Bone marrow (tissue), 2 donors: Measurements from ENCODE around the gene MTFR1L.

Source experiments
- DNase-seq, 2 donors: peaks; one replicate each; lab custom pipeline; 2025; lab: John Stamatoyannopoulos, UW

Gene MTFR1L

DNA sequence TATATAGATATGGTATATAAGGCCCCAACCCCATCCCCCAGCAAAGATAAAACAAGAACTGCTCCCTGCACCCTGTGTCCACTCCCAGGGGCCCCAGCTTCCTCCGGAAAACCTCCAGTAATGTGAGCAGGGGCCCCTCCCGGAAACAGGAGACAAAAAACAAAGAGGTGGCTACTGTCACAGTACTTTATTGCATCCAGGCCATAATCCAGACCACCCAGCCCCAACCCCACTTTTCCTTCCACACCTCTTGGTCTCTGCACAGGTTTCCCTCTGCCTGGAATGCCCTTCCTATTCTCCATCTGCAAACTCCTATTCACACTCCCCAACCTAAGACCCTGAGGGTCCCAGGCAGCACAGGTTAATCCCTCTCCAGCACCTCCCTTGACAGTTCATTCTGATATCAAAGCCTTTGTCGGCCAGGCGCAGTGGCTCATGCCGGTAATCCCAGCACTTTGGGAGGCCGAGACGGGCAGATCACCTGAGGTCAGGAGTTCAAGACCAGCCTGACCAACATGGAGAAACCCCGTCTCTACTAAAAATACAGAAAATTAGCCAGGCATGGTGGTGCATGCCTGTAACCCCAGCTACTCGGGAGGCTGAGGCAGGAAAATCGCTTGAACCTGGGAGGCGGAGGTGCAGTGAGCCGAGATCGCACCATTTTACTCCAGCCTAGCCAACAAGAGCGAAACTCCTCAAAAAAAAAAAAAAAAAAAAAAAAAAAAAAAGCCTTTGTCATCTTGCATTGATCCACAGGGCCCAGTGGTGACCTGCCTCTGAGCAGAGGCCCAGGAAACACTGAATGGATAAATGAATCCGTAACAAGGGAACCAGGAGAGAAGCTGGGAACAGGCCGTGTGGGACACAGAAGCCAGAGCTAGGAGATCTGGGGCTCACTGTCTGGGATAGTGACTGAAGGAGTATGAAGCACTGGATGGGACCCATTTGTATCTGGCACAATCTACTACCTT, 41.8 kb downstream of the MTFR1L start:
- peak in 1 of 2 donors; percentile 37 for DNase-seq

DNA sequence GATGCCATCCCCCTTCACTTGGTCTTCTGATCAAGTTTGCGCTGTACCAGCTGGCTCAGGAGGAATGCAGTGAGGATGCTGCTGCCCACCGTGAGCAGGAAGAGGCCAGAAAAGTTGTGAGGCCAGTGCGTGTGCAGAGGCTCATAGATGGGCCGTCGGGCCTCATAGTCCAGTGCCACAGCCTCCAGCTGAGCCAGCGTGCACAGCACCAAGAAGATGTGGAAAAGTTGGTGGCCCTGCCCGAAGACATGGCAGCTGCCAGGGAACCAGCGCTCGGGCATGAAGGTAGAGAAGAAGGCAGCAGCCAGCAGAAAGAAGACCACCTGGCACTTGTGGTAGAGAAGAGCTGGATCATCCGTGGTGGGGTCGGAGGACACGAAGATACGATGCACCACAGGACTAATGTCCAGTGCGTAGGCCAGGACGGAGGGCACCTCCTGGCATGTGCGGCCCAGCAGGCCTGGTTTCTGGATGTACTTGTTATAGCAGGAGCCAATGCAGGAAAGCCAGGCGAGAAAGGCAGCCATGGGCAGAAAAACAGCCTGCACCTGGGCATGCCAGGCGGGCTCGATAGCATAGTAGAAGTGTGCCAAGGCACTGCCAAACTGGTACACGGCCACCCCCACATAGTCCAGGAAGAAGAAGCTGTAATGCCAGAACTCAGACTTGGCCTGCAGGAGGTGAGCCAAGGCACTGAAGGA, 43.2 kb downstream of the MTFR1L start:
- DNase-seq, result no peak

DNA sequence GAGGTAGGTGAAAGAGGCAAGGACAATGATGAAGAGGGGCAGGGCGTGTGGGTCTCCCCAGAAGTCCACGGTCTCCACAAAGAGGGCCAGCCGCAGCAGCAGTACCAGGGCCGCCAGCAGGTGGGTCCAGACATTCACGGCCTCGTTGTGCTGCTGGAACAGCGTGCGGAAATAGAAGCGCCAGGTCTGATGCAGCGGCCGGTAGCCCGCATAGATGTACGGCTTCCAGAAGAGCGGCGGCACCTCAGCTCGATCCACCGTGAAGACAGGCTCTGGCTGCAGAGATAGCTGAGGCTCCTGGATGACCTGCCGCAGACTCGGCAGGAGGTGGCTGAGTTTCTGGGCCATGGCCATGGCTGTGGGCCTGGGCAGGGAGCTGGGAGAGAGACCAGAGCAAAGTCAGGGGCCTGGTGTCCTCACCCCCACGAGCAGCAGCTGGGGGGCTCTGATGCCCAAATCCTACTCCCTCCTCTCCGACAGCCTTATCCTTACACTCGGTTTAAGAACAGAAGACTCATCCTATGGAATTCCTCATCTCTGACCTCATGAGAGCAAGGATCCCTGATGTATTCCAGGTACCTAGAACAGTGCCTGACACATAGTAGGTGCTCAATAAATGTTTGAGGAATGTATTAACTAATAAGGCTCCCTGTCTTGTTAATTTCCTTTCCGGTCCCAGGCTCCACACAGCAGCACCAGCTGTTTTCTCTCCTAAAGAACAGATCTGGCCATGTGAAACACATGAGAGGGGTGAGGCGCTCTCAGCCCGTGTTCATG, 43.9 kb downstream of the MTFR1L start:
- no peak for DNase-seq

DNA sequence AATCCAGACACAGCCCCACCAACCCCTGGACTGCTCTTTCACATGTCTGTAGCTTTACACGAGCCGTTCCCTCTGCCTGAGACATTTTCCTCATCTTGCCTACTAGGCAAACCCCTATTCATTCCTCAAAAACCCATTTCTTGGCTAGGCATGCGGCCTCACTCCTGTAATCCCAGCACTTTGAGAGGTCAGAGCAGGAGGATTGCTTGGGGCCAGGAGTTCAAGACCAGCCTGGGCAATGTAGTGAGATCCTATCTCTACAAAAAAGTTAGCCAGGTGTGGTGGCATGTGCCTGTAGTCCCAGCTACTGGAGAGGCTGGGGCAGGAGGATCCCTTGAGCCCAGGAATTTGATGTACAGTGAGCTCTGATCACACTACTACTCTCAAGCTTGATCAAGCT, 44.7 kb downstream of the MTFR1L start:
- DNase-seq, result no peak

DNA sequence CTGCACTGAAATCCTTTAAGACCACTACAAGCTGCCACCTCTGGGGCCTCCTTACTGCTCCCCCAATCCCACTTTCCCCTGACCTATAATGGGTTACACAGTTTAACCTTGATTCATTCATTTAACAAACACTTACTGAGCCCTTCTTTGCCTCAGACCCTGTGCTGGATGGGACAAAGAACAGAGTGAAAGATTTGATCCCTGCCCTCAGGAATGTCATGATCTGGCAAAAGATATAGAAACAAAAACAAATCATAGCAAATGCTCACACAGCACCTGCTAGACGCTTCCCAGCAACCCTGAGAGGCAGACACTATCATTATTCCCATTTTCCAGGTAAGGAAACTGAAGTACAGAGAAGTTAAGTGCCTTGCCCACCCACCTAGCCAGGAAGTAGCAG, 46.5 kb downstream of the MTFR1L start:
- no peak for DNase-seq

DNA sequence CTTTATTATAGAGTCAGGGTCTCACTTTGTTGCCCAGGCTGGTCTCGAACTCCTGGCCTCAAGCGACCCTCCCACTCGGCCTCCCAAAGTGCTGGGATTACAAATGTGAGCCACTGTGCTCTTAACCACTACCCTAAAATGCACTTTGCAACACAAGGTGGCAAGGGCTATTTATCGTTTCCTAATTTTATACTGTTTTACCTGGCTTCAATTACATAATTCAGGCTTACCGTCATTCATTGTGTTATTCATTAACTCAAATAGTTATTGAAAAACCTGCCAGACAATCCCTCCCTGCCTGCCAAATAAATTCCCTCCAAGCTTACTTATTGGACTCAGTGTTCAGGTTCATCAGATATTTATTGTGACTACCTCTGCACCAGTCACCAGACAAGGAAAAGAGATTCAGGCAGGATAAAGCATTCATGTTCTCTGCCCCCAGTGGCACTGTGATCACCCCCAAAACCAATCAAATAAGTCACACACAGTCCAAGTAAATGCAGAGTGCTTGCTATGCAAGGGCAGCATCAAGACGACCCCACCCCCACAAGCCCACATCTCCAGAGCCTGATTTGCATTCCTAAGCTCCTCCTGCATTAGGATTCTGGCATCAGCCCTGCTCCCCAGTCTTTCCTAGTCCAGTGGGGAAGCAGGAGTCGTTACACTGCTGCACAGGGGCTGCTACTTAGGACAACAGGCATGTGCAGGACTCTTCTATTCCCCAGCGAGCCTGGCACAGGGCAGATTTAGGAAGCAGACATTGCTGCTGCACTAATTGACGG, 47.6 kb downstream of the MTFR1L start:
- DNase-seq, result no peak

DNA sequence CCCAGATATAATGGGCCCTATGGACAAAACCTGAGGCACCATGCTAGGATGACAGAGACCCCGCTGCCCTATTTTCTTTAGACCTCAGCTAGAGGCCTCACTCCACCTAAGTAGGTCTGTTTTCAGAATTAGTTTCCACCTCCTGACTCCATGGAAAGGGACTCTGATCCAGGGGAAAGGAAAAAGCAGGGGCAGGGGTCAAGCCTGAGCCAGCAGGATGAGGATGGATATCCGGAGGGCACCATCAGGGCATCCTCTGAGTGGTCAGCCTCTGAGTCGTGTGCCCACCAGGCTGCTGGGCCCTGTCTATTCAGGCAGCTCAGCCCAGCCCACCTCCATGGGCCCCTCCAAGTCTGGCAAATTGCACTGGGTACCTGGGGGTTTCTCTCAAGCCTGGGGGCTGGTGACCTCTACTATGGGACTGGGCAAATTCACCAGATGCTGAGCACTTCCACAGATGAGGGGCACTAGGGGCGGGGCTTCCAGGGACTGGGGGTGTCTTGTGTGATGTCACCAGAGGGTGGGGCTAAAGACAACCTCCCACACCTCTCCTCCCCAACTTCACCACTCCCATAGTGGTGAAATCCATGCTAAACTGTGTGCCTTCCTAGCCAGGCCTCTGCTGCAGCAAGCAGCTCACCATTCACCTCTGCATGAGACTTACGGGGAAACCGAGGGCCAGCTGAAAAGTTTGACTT, 50.3 kb downstream of the MTFR1L start:
- DNase-seq, result no peak

DNA sequence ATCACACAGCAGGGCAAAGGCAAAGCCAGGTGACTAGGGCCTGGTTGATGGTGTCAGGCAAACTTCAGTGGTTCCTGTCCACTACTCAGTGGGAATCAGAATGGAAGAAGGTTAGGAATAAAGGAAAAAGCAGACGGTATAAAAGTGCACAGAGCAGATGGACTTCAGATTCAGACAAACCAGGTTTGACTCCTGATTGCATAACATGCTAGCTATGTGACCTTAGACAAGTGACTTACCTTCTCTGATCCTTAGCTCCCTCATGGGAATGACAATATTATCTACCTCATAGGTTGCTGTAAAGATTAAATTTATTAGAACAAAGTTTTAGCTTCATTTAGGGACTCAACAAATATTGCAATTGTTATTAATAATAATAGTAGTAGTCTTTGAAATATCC, 50.9 kb downstream of the MTFR1L start:
- DNase-seq, result no peak

DNA sequence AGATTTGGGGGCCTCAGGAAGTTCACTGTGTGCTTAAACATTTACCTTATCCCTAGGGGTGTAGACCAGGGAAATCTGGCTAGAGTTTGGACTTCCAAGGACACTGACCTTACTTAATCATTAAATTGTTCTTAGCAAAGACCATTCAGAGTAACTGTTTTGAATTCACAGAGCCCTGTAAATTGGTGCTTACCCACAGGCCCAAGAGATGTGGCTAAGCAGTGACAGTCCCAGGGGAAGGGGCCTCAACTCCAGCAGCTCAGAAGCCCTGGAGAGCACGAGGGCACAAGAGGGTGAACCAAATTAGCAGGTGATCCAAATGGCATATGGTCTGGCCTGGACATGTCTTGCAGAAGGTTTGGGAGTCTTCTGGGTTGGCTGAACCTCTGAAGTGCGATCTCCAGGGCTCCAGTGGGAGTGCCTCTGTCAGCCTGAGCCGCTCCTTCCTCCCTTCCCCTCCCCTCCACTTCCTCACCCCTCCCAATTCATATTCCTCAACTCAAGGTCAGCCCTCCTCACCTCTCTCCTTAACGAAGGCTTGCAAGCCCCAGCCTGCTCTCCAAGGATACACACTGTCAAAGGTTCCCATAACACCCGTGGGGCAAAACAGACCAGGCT, 51.4 kb downstream of the MTFR1L start:
- DNase-seq, result no peak

DNA sequence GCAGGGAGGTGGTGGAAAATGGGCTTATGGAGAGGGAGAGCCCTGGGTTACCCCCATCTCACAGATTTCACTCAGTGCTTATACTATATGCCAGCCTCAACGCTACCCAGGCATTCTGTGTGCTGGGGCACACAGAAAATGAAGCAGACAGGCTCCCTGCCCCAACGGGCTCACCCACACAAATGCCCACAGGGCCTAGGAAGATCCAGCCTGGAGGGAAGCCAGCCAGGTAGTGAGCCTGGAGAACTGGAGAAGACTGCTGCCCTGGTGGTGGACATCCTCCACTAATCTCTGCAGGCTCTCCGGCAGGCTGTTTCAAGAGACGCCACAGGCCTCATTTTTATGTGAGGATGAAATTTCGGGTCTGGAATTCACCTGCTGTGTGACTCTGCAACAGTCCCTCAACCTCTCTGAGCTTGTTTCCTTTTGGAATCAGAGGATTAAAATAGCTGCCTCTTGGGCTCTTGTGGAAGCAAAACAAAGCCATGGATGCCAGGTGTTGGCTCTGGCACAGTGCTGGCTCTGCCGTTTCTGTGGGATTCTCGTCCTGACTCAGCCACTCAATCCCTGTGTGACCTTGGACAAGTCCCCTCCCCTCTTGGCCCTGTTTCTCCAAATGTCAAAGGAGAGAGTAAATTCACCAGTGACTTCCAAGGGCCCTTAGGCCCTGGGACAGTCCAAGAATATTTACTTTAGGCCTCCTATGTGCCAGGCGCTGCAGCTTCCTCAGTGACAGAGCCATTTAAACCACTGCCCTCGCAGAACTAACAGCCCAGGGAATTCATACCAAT, 52.1 kb downstream of the MTFR1L start:
- DNase-seq, result no peak

DNA sequence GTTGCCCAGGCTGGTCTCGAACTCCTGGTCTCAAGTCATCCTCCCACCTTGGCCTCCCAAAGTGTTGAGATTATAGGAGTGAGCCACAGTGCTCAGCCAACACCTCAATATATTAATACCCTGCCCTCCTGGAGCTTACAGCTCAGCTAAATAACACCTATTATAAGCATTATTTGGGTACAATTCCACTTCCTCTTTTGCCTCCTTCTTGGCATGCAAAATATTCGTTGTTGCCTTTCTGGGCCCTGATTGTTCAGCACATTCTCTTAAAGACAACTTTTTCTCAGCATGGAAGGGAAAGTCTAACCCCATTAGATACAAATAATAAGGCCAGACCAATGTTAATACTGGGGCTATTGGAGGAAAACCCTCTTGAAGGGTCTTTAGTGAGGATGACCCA, 53.0 kb downstream of the MTFR1L start:
- DNase-seq, result peak in 1 of 2 donors; percentile 11

DNA sequence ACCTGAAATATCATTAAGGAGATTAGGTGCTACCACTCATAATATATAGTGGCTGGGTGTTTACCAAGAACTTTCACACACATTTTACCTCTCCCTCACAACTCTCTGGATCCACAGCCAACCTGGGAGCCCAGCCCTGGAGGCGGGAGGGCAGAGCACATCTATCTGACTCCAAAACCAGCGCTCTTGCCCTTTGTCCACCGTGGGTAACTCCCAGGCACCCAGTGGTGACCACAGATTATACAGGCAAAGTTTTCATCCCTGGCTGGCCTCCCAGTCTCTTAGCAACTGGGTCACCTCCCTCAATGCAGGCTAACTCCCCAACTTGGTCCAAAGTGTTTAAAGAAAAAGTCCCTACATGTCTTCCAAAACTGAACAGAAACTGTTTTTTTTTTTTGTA, 53.4 kb downstream of the MTFR1L start:
- DNase-seq, result no peak

DNA sequence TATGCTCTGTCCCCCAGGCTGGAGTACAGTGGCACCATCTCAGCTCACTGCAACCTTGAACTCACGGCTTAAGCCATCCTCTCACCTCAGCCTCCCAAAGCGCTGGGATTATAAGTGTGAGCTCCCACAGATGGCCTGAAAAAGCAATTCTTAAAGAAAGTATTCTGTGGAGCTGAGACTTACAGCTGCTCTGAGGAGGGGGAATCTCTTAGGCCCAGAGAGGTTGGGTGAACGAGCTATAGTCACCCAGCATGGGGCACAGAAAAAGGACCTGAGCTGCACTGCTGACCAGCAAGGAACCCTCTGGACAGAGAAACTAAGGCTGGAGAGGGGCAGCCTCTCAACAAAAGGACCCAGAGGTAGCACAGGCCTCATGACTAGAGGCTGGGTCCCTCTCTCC, 54.5 kb downstream of the MTFR1L start:
- no peak for DNase-seq

DNA sequence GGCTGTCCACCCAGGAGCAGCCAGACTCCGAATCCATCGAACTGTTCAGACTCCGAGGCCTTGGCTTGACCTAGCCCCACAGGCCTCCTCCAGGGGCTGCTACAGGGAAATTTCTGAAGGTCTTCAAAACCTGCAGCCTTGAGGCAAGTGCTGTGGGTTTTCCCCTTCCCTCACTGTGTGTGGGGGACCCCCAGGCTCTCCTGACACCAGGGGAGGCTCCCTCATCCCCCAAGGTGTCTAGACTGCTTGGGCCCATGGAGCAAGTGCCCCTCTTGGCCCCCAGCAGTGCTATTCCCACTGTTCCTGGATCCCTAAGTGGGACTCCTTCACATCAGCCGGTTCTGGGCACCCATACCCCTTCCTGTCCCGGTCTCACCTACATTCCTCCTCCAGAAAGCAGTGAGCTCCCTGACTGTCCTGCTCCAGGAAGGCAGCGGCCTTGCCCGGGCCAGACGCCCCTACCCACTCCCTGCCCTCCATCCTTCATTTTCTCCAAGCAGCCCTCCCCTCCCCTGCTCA, 54.9 kb downstream of the MTFR1L start:
- no peak for DNase-seq

DNA sequence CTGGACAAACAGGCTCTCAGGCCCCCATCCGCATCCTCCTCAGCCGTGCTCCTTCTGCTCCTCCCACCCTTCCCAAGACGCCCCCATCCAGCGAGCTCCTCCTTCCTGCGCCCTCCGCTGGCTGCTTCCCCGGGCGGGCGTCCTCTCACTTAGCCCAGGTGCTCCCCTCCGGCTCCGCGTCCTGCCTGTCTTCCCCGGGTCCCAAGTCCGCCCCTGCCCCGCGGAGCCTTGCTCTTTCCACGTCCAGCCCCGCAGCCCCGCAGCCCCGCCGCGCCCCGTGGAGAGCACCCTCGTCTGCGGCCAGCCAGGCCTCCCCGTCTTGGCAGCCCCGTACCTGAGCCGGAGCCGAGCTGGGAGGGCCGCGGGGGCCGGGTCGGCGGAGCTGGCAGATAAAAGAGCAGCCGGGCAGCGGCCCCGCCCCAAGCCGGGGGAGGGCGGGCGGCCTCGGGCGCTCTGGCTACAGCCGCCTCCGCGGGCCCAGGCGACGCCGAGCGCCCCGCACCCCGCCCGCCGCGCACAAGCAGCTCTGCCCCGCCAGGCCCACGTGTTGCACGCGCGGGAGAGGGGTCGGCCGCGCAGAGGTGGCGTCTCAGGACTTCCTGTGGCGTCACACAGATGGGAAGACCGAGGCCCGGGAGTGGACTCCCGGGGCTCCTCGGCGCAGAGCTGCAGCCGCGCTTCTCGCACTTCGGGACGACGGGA, 55.6 kb downstream of the MTFR1L start, which contains the start of gene PAQR7:
Gene PAQR7, minus strand, starts transcription at position 555 of the 702 bp plus-strand sequence. CDS start 11,869 bp downstream, outside the sequence.
- DNase-seq, result peak in 1 of 2 donors; percentile 23

DNA sequence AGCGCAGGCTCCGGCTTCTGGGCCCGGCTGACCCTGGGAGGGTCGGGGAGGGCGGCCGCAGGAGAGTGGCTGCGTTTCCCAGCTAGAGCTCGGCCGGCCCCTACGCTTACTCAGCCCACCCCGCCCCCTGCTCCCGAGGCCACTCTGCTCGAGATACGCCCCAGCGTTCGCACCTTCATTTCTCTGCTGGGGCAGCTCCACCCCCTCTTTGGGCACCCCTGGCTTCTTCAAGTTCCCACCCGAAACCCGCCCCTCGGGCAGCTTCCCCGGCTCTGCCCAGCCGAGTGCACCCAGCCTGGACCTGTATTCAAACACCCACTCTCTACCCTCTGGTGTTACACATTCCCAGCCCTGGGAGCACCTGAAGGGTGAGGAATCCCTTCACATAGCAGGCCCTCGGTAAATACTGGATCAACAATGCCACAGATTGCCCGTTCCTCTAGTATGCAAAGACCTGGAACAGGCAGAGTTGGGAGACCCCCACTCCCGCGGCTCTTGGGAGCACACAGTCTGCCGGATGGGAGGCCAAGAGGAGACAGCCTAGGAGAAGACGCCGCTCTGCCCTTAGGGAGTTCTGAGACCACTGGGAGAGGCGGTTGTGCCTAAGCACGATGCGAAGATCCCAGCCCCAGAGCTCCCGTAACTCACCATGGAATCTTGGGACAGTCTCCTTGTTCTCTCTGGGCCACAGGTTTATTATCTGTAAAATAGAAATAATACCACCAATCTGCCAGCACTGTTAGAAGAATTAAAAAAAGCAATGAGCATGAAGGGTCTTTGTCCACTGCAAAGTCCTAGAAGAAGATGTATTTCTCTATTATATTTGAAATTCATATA, 56.3 kb downstream of the MTFR1L start:
- no peak for DNase-seq

DNA sequence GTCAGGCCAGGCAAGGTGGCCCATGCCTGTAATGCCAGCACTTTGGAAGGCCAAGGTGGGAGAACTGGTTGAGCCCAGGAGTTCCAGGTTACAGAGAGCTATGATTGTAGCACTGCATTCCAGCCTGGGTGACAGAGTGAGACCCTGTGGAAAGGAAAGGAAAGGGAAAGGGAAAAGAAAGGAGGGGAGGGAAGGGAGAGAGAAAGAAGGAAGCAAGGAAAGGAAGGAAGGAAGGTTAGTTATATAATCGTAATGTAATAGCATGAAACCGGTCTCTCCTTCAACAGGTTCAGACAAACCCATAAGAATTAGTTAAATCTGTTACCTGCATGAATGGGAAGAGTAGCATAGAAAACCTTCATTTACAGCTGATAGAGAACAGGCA, 56.9 kb downstream of the MTFR1L start:
- no peak for DNase-seq

DNA sequence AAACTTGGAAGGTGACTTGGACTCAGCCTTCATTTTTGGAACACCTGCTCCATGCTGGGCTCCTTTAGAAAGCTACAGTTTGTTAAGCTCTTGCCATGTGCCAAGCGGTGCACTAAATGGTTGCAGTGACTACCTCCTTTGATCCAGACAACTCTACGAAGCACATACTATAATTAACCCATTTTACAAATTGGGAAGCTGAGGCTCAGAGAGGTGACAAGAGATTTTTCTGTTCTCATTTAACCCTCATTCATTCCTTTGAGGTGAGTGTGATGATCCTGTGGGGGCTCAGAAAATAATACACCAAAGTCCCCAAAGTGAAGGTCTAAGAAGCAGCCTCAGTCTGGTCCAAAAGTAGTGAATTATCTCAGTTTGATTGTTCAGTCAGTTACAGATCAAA, 57.4 kb downstream of the MTFR1L start:
- no peak for DNase-seq
